ENCODE results near the gene OR5AC2. TPM values are rescaled to one million over a fixed set of nuclear protein-coding genes. Genes with fewer than 3 reads are reported as not detected.

OR5AC2 gene
- total RNA-seq, 1 experiment from 2014 or later = not detected

GRCh38 chr3:98108162-98108561 lies 21.2 kb downstream of the OR5AC2 start:
- Histone ChIP-seq H3K27me3 (no peaks in the 10 kb centered on the region), H3K4me1 (no peaks in the 10 kb centered on the region), H3K36me3 (no peaks in the 10 kb centered on the region), H3K27ac (no peak overlapping the region), H3K9me3 (replicated peaks) (no peaks in the 10 kb centered on the region), H3K4me3 (no peak overlapping the region)
- no peak for DNase-seq

GRCh38 chr3:98109807-98110549 lies 23.0 kb downstream of the OR5AC2 start:
- Histone ChIP-seq H3K27me3 (no peaks in the 10 kb centered on the region), H3K9me3 (replicated peaks) (no peaks in the 10 kb centered on the region), H3K4me1 (no peaks in the 10 kb centered on the region), H3K4me3 (no peak overlapping the region), H3K27ac (no peak overlapping the region), H3K36me3 (no peaks in the 10 kb centered on the region)
- DNase-seq = no peak

- no peak overlapping the region for H3K4me3 ChIP-seq
- no peaks in the 10 kb centered on the region for H3K27me3 ChIP-seq
- no peaks in the 10 kb centered on the region for H3K4me1 ChIP-seq
- H3K36me3 ChIP-seq = no peaks in the 10 kb centered on the region
- DNase-seq = no peak
- no peaks in the 10 kb centered on the region for H3K9me3 ChIP-seq (replicated peaks)
- no peak overlapping the region for H3K27ac ChIP-seq
These were observed 23.6 kb downstream of the OR5AC2 start for GRCh38 chr3:98110550-98110908.

DNA sequence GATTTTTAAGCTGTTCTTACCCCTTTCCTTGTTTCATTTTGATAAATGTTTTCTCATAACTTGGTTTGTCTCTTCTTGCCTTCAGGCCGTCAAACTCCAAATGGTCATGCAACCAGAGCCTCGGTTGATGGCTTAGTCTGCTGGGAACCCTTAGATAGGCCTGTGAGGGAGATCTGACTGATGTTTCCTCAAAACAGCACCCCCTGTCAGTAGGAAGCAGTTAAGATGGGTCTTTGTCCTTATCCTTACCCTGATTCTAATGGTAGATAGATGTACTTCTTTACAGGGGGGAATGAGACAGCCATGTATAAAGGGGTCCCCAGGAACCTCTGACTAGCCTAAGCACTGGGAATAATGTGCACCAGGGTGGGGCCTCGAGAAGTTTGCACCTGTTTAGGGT lies 27.3 kb downstream of the OR5AC2 start:
- Histone ChIP-seq H3K27me3 (no peaks in the 10 kb centered on the region), H3K9me3 (replicated peaks) (no peaks in the 10 kb centered on the region), H3K36me3 (no peaks in the 10 kb centered on the region), H3K27ac (no peak overlapping the region), H3K4me3 (no peak overlapping the region), H3K4me1 (no peaks in the 10 kb centered on the region)
- DNase-seq = no peak

- H3K4me1 ChIP-seq = no peaks in the 10 kb centered on the region
- no peaks in the 10 kb centered on the region for H3K27me3 ChIP-seq
- DNase-seq = no peak
- no peak overlapping the region for H3K4me3 ChIP-seq
- H3K27ac ChIP-seq = no peak overlapping the region
- H3K9me3 ChIP-seq (replicated peaks) = no peaks in the 10 kb centered on the region
- H3K36me3 ChIP-seq = no peaks in the 10 kb centered on the region
These were observed 28.7 kb downstream of the OR5AC2 start for GRCh38 chr3:98115717-98116116.

- Histone ChIP-seq H3K36me3 (no peaks in the 10 kb centered on the region), H3K4me3 (no peak within 1 kb of the TSS), H3K9me3 (replicated peaks) (no peaks in the 10 kb centered on the region), H3K27ac (no peak within 1 kb of the TSS), H3K4me1 (no peaks in the 10 kb centered on the region), H3K27me3 (no peaks in the 10 kb centered on the region)
- no peak for DNase-seq
These were observed 43.4 kb downstream of the OR5AC2 start, which contains the start of gene OR5H1 for GRCh38 chr3:98130421-98130820. OR5H1 (plus strand) TSS chr3:98130721; CDS start chr3:98132698, 1,977 bp downstream.

GRCh38 chr3:98136631-98137030 lies 49.7 kb downstream of the OR5AC2 start:
- no peaks in the 10 kb centered on the region for H3K9me3 ChIP-seq (replicated peaks)
- H3K4me3 ChIP-seq = no peak overlapping the region
- no peak overlapping the region for H3K27ac ChIP-seq
- no peaks in the 10 kb centered on the region for H3K27me3 ChIP-seq
- H3K36me3 ChIP-seq = no peaks in the 10 kb centered on the region
- DNase-seq = peak in 1 of 2 experiments; percentile 5
- H3K4me1 ChIP-seq = no peaks in the 10 kb centered on the region

Other genes with a start within 250 kb of the OR5AC2 start
- gene RIOX2, start 114.7 kb upstream of the OR5AC2 start, total RNA-seq (2014; rRNA removed; shearing (Covaris generic)) = 50.3 and 54.6 TPM in 2 replicates
- 0.03 TPM in 1 of 2 replicates, not detected in the other for gene GABRR3, start 51.9 kb upstream of the OR5AC2 start, total RNA-seq (2014; rRNA removed; shearing (Covaris generic))
- gene OR5H1, start 43.5 kb downstream of the OR5AC2 start, total RNA-seq (2014; rRNA removed; shearing (Covaris generic)) = not detected in 2 replicates
- gene OR5H14, start 60.3 kb downstream of the OR5AC2 start, total RNA-seq (2014; rRNA removed; shearing (Covaris generic)) = not detected in 2 replicates
- not detected in 2 replicates for gene OR5H15, start 79.5 kb downstream of the OR5AC2 start, total RNA-seq (2014; rRNA removed; shearing (Covaris generic))
- gene OR5H6, start 177.1 kb downstream of the OR5AC2 start, total RNA-seq (2014; rRNA removed; shearing (Covaris generic)) = not detected in 2 replicates
- not detected in 2 replicates for gene OR5H2, start 195.3 kb downstream of the OR5AC2 start, total RNA-seq (2014; rRNA removed; shearing (Covaris generic))